Peyer's patch (tissue), 4 donors: ENCODE measurements around the gene SRGAP2.
"Not testable (repeated sequence)": the region's sequence is repeated elsewhere in the genome, so short reads cannot be mapped to it uniquely, and the experiment has no call there.

Source experiments
- CTCF ChIP-seq, 6 experiments: fragments of 450-650 bp in 4 of 6; fragments of 200-600 bp in 2 of 6; sonication (generic) in 1 of 6; IDR thresholded peaks; one replicate each; pipeline ENCODE4 v1.5.1; 2017 to 2019; ENCODE audit warnings: antibody characterized with exemption in 6 of 6, mild to moderate bottlenecking in 3 of 6, moderate library complexity in 1 of 6
- POLR2A ChIP-seq, 2 donors: fragments of 450-650 bp; IDR thresholded peaks; one replicate each; pipeline ENCODE4 v1.5.1; 2017; ENCODE audit warnings: antibody characterized with exemption in 2 of 2, mild to moderate bottlenecking in 2 of 2, moderate library complexity in 2 of 2

DNA sequence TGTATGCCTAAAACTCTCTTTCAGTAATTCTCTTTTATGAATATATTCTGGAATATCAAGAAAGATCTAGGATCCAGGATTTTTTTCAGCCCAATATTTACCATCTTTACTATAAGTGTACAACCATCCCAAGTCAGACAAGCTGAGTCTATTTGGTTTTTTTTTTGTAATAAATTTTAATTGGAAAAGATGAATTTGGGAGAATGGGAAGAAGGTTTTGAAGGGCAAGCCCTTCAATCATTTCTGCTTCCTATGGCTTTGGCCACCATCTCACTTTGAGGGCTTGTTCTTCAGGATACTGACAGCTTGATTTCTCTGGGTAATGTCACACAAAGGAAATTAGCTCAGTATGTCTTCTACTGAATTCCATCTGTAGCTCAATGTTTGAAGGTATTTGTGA, 23.7 kb upstream of the SRGAP2 start:
- TF ChIP-seq CTCF, POLR2A (IDR thresholded peaks at IDR 0.05): not testable (repeated sequence)
